Measurements from ENCODE around the gene POMGNT1.
"Not testable (repeated sequence)": the region's sequence is repeated elsewhere in the genome, so short reads cannot be mapped to it uniquely, and the experiment has no call there.

The POMGNT1 gene

DNA sequence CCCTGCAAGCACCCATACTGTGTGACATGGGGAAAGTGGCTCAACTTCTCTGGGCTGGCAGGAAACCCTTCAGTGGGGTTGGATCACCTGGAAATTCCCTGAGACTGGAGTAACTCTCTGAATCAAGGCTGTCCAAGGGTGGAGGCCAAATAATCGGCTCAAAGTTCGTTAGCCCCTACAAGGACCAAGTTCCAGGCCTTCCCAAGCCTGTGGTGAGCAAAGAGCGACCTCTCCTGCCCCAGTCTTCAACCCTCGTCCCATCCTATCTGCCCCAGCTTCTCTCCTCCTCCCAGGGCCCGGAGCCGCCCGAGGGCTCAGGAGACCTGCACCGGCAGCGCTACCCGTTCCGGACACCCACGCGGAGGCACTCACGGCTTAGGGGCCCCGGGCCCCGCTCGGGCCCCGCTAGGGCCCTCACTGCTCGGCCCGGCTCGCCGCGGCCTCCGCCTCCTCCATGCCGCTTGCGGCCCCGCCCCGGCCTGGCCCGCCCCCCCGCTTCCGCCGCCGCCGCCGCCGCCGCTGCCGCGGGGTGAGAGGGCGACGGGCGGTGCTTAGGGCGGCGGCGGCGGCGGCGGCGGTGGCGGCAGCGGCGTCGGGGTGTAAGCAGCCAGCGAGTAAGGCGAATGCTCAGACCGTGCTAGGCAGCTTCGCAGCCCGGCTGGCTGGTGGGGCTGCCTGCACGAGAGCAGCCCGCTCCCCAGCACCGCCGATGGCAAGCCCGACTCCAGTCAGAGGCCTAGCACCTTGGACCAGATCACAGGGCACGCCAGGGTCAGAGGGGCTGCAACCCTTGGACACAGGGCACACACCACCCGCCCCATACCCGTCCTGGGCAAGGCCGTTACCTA, at the start of gene POMGNT1:
TSS of gene POMGNT1 (minus strand) at position 471 of the 848 bp plus-strand sequence. CDS start 613 bp downstream, outside the sequence.
- DNase-seq (ENCODE audit: low read depth) = no peak

DNA sequence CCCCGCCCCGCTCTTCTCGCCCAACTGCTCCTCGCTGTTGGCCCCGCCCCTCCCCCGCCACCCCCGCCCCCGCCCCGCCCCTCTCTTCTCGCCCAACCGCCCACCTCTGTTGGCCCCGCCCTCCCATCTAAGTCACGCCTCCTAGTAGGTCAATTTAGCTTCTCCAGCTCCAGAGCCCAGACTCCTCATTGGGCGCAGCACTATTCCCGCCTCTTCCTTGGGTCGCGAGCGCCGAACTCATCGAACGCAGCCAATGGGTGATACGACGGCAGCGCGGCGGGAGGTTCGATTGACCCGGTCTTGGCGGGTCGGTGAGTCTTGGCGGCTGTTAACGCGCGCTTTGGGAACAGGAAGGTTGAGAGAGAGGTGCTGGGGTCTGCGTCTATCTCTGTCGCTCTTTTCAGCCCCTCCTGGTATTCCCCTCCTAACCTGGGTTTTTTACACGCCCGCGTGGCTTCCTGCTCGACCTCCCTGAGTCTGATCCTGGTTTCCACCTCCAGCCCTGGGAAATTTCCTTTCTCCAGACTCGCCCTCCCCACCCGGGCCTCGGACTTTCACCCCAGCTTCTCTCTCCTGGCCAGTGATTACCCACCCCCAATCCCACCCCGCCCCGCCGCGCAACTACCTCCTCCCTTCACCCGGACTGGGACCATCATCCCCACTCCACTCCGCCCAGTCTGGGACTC, 49.3 kb upstream of the POMGNT1 start, which contains the start of gene RAD54L:
TSS of gene RAD54L (plus strand) at position 328 of the 686 bp plus-strand sequence. CDS start 643 bp downstream, outside the sequence.
- peak; percentile 97 for DNase-seq (ENCODE audit: low read depth)

DNA sequence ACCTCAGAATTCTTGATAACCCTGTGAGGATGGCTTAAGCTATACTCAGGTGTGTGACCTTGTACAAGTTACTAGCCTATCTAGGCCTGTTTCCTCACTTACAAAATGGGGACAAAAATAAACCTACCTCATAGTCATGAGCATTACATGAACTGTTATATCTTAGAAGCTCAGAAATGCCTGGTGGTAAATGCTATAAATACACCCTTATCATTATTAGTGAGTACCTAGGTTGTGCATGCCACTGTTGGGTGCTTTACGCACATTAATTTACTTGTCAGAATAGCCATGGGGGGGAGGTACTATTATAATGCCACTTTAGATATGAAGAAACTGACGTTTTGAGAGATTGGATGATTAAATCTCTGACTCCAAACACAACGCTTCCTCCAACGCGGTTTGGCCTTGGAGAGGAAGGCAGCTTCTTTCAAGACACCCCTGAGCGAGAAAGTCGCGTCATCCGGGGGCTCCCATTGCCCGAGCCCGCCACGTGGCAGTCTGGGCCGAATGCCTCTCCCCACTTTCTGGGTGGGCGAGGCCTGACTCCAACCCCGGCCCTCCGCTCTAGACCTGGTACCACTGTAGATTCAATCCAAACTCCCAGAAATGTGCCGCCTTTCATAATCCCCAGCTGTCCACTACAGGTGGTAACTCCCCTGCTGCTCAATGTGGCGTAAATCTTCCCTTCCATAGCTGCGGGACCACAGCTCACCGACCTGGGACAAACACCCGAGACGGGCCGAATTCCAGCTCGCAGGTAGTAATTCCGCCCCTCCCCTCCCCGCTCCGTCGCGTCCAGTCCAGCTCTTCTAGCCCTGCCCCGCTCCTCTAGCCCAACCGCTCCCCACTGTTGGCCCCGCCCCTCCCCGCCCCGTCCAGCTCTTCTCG, 48.6 kb upstream of the POMGNT1 start:
- DNase-seq (ENCODE audit: low read depth) = peak; percentile 10

DNA sequence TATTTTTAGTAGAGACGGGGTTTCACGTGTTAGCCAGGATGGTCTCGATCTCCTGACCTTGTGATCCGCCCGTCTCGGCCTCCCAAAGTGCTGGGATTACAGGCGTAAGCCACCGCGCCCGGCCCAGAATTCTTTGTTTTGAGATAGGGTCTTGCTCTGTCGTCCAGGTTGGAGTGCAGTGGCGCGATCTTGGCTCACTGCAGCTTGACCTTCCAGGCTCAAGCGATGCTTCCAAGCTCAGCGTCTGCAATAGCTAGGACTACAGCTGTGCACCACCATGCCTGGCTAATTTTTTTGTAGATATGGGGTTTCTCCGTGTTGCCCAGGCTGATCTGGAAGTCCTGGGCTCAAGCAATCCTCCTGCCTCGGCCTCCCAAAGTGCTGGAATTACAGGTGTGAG, 47.9 kb upstream of the POMGNT1 start:
- not testable (repeated sequence) for DNase-seq (ENCODE audit: low read depth)

DNA sequence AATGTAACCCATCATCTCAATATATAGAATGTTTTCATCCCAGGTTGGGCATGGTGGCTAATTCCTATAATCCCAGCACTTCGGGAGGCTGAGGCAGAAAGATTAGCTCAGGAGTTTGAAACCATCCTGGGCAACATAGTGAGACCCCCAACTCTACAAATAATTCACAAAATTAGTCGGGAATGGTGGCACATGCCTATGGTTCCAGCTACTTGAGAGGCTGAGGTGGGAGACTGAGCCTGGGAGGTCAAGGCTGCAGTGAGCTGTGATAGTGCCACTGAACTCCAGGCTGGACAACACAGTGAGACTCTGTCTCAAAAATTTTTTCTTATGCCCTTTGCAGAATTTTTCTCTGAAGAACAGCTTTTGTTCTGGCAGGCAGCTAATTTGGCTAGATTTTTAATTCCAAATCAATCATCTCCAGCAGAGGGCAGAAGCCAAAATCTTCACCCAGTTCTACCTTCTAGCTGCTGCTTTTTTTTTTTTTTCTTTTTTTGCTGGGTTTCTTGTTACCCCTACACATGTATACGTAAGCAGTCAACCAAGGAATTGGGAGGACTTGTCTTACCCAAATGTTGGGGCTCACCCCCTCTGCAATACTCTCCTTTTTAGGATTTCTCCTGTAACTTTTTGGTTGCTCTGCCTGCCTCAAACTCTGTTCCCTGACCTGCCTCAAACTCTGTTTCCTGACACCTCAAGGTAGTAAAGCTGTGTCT, 46.6 kb upstream of the POMGNT1 start:
- DNase-seq (ENCODE audit: low read depth) = no peak

DNA sequence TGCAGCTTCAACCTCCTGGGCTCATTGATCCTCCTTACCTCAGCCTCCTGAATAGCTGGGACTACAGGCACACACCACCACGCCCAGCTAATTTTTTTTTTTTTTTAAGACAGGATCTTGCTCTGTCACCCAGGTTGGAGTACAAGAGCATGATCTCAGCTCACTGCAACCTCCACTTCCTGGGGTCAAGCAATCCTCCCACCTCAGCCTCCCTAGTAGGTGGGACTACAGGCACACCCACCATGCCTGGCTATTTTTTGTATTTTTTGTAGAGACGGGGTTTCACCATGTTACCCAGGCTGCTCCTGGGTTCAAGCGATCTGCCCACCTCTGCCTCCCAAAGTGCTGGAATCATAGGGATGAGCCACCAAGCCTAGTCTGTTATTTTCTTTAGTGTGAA, 45.6 kb upstream of the POMGNT1 start:
- DNase-seq (ENCODE audit: low read depth) = not testable (repeated sequence)

DNA sequence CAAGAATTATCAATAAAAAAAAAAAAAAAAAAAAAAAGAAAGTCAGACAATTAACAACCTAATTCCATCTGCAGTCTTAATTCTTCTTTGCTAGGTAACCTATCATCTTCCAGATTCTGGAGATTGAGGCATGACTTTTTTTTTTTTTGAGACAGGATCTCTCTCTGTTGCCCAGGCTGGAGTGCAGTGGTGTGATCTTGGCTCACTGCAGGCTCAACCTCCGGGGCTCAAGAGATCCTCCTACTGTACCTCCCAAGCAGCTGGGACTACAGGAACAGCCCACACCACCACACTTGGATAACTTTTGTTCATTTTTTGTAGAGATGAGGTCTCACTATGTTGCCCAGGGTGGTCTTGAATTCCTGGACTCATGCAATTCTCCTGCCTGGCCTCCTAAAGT, 44.7 kb upstream of the POMGNT1 start:
- DNase-seq (ENCODE audit: low read depth) = no peak

DNA sequence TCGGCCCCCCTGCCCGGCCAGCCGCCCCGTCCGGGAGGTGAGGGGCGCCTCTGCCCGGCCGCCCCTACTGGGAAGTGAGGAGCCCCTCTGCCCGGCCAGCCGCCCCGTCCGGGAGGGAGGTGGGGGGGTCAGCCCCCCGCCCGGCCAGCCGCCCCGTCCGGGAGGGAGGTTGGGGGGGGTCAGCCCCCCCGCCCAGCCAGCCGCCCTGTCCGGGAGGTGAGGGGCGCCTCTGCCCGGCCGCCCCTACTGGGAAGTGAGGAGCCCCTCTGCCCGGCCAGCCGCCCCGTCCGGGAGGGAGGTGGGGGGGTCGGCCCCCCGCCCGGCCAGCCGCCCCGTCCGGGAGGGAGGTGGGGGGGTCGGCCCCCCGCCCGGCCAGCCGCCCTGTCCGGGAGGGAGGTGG, 43.5 kb upstream of the POMGNT1 start:
- not testable (repeated sequence) for DNase-seq (ENCODE audit: low read depth)

DNA sequence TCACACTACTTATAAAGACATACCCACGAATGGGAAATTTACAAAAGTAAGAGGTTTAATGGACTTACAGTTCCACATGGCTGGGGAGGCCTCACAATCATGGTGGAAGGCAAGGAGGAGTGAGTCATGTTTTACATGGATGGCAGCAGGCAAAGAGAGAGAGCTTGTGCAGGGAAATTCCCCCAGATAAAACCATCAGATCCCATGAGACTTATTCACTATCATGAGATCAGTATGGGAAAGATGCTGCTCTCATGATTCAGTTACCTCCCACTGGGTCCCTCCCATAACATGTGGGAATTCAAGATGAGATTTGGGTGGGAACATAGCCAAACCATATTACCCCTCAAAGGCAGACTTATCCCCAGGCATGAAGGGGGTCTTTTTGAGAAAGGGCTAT, 40.6 kb upstream of the POMGNT1 start:
- DNase-seq (ENCODE audit: low read depth) = peak; percentile 15

DNA sequence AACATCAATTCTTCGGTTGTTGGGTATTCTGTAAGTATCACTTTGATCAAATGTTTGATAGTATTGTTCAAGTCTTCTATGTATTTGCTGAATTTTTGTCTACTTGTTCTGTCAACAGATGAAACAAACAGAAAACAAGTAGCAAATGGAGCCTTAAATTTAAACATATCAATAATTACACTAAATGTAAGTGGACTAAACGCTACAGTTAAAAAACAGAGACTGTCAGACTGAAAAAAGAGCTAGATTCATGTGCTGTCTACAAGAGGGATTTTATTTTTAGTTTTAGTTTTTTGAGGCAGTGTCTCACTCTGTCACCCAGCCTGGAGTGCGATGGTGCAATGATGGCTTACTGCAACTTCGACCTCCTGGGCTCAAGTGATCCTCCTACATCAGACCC, 38.6 kb upstream of the POMGNT1 start:
- DNase-seq (ENCODE audit: low read depth) = no peak

DNA sequence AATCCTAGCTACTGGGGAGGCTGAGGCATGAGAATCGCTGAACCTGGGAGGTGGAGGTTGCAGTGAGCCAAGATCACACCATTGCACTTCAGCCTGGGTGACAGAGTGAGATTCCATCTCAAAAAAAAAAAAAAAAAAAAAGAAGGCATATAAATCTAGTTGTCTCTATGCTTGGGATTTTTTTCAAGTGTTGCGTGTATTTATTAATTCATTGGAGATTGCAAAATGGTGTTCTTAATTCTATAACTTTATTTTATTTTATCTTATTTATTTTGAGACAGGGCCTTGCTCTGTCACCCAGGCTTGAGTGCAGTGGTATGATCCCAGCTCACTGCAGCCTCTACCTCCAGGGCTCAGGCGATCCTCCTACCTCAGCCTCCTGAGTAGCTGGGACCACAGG, 33.0 kb upstream of the POMGNT1 start:
- DNase-seq (ENCODE audit: low read depth) = not testable (repeated sequence)

DNA sequence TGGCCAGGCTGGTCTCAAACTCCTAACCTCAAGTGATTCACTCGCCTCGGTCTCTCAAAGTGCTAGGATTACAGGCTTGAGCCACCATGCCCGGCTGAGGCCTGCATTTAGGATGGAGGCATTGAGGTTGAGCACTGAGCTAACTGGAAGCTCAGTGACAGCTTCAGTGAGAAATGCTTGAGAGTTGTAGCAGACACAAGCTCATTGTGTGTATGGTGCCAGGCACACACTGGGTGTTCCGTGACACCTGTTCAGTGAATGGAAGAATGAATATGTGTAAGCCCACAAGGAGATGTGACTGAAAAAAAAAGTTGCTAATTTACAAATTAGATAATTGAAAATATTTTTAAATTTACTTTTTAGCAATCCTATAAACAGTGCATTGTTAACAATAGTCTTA, 26.7 kb upstream of the POMGNT1 start:
- DNase-seq (ENCODE audit: low read depth) = no peak

DNA sequence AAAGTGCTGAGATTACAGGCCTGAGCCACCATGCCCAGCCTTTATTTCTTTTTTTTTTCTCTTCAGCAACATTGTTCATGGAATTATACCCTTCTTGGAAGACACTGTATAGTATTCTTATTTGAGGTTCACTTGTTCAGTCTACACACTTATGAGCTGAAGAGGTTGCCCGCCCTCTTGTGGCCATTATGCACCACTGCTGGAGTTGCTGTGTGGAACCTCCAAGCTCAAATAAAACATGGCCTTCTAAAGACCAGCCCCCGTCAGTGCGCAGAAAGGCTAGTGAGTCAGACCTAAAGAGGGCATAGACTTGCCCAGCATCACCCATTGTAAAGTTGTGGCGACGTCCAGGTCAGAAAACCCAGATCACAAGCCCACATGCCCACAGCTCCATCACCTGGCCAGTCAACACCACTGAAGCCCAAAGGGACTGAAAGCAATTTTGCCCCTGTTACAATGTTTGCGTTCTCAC, 25.3 kb upstream of the POMGNT1 start:
- peak; percentile 58 for DNase-seq (ENCODE audit: low read depth)

DNA sequence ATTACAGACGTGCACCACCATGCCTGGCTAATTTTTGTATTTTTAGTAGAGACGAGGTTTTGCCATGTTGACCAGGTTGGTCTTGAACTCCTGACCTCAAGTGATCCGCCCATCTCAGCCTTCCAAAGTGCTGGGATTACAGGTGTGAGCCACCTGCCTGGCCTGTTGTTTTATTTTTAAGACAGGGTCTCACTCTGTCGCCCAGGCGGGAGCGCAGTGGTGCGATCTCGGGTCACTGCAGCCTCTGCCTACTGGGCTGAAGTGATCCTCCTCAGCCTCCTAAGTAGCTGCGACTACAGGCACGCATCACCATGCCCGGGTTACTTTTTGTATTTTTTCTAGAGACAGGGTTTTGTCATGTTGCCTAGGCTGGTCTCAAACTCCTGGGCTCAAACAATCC, 24.8 kb upstream of the POMGNT1 start:
- DNase-seq (ENCODE audit: low read depth) = not testable (repeated sequence)

DNA sequence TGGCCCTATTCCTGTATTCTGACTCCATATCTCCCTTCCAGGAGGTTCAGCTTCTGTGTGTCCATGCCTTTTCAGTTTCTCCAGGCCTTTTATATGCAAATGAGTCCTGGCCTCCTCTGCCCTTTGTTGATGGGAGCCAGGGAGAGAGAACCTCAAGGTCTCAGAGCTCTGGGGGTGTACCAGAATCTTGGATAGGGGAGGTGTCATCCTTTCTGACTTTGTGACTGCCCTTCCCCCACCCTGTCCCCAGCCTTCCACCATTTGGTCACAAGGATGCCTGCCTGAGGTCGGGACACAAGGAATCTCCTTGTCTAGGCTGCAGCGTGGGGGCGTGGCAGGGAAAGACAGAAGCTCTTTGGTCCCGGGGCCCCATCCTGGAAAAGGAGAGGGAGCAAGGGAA, 23.5 kb upstream of the POMGNT1 start:
- DNase-seq (ENCODE audit: low read depth) = no peak

DNA sequence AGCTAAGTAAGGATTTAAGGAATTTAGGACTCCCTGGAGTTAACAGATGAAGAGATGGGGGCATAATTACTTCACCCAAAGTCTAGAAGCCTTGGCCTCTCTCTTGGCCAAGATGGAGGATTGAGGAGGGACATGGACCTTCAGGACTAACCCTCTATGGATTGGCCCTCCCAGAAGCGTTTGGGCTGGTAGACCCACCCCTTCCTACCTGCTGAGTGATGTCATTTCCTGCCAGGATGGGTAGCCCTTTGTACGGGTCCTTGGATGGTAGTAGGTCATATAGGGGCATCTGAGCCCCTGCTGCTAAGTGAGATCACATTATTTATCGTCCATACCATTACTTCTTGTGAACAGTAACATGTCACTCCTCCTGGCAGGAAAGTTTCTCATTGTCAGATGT, 22.6 kb upstream of the POMGNT1 start:
- no peak for DNase-seq (ENCODE audit: low read depth)

DNA sequence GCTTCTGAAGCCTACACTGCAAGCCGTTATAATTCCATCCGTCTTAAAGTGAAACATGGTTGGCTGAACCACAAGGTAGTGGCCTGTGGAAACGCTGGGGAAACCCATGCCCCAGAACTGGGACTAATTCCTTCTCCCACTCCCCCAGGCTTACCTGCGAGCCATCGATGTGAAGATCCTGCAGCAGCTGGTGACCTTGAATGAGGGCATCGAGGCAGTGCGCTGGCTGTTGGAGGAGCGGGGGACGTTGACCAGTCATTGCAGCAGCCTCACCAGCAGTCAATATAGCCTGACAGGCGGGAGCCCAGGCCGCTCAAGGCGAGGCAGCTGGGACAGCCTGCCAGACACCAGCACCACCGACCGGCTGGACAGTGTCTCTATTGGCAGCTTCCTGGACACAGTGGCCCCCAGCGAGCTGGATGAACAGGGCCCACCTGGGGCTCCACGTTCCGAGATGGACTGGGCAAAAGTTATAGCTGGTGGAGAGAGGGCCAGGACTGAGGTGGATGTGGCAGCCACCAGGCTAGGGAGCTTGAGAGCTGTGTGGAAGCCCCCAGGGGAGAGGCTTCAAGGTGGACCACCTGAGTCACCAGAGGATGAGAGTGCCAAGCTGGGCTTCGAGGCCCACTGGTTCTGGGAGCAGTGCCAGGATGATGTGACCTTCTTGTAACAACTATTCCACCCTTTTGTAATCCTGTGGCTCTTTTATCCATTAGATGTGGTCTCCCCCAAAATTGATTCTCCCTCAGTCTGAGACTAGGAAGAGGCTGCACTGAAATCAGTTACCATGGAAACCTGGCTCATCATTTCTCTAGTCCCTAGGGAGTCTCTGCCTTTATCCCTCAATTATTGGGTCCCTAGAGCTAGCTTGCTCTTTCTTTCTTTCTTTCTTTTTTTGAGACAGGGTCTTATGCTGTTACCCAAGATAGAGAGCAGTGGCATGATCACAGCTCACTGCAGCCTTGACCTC, 21.6 kb upstream of the POMGNT1 start:
- no peak for DNase-seq (ENCODE audit: low read depth)

DNA sequence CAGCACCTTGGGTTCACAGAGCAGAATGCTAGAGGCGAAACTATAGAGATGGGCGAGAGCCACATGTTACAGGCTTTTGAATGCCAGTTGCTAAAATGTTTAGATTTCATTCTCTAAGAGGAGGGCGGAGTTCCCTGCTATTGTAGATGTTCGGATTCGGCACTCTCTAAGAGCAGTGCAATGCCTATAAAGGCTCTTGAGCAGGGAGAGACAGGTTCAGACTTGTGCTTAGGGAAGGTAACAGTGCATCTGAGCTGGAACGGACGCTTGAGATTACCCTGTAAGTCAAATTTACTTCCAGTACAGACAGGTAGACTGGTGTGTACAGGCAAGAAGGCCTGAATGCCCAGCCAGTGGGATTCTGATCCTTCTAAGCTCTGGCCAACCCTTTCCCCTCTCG, 20.2 kb upstream of the POMGNT1 start:
- no peak for DNase-seq (ENCODE audit: low read depth)

DNA sequence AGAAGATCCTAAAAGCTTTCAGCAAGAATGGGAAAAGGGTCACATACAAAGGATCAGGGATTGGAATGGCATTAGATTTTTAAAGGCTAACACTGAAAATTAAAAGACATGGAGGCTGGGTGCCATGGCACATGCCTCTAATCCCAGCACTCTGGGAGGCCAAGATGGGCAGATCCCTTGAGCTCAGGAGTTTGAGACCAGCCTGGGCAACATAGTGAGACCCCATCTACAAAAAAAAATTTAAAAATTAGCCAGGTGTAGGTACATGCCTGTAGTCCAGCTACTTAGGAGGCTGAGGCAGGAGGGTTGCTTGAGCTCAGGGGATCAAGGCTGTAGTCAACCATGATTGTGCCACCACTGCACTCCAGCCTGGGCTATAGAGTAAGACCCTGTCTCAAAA, 17.3 kb upstream of the POMGNT1 start:
- no peak for DNase-seq (ENCODE audit: low read depth)

DNA sequence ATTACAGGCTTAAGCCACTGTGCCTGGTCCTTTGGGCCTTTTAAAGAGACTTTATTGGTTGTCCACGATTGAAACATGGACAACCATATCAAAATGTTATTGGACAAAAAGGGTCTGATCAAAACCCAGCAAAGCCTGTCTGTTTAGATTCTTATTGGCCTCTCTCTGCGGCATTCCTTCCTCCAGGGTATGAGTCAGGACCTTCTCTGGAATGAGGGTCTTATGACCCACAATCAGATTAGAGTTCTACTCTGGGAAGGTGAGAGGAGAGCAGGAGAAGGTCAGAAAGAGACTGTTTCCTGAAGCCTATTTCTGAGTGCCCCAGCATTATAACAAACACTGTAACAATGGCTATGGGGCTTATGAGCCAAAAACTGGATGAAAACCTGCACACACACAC, 12.8 kb upstream of the POMGNT1 start:
- DNase-seq (ENCODE audit: low read depth) = no peak

Data from GM04504 (cell line).